Lower leg skin (tissue), 3 donors: ENCODE measurements around the gene GALC.

Experiments
- CTCF ChIP-seq, 3 donors: fragments of 450-650 bp; IDR thresholded peaks; one replicate each; pipeline ENCODE4 v1.5.1; 2016; ENCODE audit warnings: antibody characterized with exemption in 3 of 3, mild to moderate bottlenecking in 3 of 3, moderate library complexity in 2 of 3
- POLR2A ChIP-seq, 2 donors: fragments of 450-650 bp; IDR thresholded peaks; one replicate each; pipeline ENCODE4 v1.6.1; 2016 to 2017; ENCODE audit warnings: antibody characterized with exemption in 2 of 2, mild to moderate bottlenecking in 1 of 2, moderate library complexity in 1 of 2

DNA sequence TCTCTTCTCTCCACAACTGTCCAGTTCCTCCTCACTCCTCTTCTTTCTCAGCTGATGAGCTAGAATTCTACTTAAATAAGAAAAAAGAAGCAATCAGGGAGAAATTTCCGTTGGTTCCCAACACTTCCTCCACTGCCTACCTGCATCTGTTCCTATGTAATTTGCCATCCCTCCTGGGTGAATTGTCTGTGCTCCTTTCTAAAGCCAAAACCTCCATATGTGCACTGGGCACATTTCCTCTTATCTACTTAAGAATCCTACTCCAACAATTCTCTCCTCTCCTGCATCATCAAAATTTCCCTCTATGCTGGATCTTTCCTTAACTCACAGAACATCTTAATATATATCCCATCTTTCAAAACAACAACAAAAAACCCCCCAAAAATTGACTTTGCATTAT lies 47.2 kb upstream of the GALC start:
- TF ChIP-seq CTCF (IDR thresholded peaks at IDR 0.05) (no peak), POLR2A (IDR thresholded peaks at IDR 0.05) (no peak)
